ENCODE measurements around the gene FBXO28.

Gene FBXO28

DNA sequence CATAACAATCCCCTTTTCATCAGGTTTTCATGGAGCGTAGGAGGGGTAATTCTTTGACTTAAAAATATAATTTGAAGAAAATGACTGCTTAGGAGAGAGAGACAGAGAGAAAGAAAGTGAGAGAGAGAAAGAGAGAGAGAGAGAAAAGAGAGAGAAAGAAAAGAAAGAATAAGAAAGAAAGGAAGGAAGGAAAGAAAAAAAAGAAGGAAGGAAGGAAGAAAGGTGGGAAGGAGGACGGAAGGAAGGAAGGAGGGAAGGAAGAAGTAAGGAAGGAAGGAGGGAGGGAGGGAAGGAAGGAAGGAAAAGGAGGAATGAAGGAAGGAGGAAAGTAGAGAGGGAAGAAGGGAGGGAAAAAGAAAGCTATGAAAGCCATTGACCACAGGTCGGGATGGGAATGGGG lies 58.3 kb downstream of the FBXO28 start:
- H3K4me3 ChIP-seq (ENCODE audit: low read depth, low read length): no peak overlapping the region
- DNase-seq (ENCODE audit: low read depth): no peak
- TF ChIP-seq, protein P1, sequence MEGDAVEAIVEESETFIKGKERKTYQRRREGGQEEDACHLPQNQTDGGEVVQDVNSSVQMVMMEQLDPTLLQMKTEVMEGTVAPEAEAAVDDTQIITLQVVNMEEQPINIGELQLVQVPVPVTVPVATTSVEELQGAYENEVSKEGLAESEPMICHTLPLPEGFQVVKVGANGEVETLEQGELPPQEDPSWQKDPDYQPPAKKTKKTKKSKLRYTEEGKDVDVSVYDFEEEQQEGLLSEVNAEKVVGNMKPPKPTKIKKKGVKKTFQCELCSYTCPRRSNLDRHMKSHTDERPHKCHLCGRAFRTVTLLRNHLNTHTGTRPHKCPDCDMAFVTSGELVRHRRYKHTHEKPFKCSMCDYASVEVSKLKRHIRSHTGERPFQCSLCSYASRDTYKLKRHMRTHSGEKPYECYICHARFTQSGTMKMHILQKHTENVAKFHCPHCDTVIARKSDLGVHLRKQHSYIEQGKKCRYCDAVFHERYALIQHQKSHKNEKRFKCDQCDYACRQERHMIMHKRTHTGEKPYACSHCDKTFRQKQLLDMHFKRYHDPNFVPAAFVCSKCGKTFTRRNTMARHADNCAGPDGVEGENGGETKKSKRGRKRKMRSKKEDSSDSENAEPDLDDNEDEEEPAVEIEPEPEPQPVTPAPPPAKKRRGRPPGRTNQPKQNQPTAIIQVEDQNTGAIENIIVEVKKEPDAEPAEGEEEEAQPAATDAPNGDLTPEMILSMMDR (IDR thresholded peaks at IDR 0.05; ENCODE audit: low read depth, low read length, missing control alignments): no peak

DNA sequence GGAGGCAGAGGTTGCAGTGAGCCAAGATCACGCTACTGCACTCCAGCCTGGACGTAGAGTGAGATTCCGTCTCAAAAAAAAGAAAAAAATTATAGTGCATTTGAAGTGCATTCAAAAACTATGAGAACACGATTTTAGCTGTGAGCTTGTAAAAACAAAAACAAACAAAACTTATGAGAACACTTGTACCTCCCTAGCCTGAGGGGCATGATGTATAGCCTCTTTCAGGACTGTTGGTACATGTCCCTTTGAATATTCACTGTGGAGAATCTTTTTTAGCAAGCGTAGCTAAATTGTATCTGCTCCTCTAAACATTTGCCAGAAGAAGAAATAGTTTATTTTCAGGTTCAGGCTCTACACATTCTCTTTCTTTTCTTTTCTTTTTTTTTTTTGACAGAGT lies 59.6 kb downstream of the FBXO28 start:
- DNase-seq (ENCODE audit: low read depth): no peak
- no peak overlapping the region for H3K4me3 ChIP-seq (ENCODE audit: low read depth, low read length)
- TF ChIP-seq, protein P1 (IDR thresholded peaks at IDR 0.05; ENCODE audit: low read depth, low read length, missing control alignments): no peak

DNA sequence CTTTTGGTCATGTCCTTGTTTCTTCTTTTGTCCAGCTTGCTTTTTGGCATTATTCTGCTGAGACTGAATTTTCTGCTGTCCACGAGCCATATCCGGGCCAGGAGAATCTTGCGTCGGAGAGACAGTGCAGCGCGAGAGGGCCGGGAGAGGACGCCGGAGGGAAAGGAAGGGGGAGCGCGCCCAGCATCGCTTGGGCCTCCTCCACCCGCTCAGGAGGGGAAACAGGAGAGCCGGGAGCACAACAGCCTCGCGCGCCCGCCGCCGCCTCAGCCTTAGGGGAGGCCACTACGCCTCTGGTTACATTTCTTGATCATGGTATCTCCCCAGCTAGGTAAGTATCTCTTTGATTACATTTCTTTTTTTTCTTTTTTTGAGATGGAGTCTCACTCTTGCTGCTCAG lies 61.7 kb downstream of the FBXO28 start:
- DNase-seq (ENCODE audit: low read depth): no peak
- no peak overlapping the region for H3K4me3 ChIP-seq (ENCODE audit: low read depth, low read length)
- TF ChIP-seq, protein P1 (IDR thresholded peaks at IDR 0.05; ENCODE audit: low read depth, low read length, missing control alignments): no peak

DNA sequence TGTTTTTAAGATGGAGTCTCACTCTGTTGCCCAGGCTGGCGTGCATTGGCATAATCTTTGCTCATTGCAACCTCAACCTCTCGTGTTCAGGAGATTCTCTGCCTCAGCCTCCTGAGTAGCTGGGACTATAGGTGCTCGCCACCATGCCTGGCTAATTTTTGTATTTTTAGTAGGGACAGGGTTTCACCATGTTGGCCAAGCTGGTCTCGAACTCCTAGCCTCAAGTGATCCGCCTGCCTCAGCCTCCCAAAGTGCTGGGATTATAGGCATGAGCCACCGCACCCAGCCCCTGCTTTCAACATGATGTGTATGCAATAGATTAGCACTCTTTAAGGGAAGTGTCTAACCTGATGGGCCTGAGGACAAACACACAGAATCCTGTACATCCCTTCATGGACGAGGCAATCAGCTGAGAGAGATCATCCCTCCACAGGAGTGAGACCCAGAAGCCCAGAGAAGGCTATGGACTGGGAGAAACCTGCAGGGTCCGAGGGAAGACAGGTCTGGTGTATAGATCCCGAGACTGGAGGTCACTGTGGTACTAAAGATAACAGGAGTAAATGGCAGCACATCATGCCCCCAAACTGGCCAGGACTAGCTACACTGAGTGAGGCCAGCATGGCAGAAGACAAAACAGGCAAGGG lies 63.6 kb downstream of the FBXO28 start:
- H3K4me3 ChIP-seq (ENCODE audit: low read depth, low read length): no peak overlapping the region
- DNase-seq (ENCODE audit: low read depth): no peak
- TF ChIP-seq, protein P1 (IDR thresholded peaks at IDR 0.05; ENCODE audit: low read depth, low read length, missing control alignments): no peak

DNA sequence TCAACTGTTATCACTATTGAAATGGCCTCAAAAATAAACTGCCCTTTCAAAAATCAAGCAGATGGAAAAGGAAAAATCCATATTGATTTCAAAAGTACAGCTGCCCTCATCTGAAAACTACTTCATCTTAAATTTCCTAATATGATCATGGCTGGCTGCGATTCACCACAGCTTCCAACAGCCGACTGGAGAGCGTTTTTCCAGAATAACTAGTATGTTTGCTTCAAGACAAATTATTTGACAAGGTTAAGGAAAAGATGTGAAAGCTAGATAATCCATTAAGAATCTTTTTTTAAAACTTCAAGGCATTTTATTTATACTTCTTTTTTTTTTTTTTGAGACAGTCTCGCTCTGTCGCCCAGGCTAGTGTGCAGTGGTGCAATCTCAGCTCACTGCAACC lies 65.0 kb downstream of the FBXO28 start:
- DNase-seq (ENCODE audit: low read depth): no peak
- TF ChIP-seq, protein P1 (IDR thresholded peaks at IDR 0.05; ENCODE audit: low read depth, low read length, missing control alignments): no peak
- H3K4me3 ChIP-seq (ENCODE audit: low read depth, low read length): no peak overlapping the region

DNA sequence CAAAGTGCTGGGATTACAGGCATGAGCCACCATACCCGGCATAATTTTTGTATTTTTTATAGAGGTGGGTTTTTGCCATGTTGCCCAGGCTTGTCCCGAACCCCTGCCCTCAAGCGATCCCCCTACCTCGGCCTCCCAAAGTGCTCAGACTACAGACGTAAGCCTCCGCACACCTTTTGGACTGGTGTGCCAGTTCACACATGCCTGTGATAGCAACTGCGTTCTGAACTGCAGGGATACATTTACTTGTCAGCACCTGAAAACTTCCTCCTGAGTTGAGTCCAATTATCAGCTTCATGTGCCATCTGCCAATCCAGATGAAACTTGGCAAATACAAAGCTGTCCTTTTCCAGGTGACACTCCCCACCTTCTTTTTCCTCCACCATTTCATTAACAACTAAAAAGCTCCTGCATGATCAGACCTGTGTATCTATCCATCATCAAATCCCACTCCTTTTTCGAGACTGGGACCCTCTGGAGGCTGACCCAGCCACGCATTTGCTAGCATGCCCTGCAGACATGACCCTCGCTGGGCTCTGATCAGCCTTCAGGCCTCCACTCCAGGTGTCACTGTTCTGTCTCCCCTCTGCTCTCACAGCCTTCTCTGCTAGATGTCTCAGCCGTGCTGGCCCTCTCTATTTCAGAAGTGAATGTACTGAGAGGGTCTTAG lies 67.0 kb downstream of the FBXO28 start:
- TF ChIP-seq, protein P1 (IDR thresholded peaks at IDR 0.05; ENCODE audit: low read depth, low read length, missing control alignments): no peak
- no peak overlapping the region for H3K4me3 ChIP-seq (ENCODE audit: low read depth, low read length)
- DNase-seq (ENCODE audit: low read depth): no peak

DNA sequence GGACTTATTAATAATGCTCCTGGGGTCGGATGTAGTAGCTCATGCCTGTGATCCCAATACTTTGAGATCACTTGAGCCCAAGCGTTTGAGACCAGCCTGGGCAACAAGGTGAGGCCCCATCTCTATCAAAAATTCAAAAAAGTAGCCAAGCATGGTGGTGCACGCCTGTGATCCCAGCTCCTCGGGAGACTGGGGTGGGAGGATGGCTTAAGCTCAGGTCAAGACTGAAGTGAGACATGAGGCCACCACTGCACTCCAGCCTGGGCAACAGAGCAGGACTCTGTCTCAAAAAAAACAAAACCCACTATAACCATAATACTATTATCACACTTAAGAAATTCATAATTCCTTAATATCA lies 67.5 kb downstream of the FBXO28 start:
- TF ChIP-seq, protein P1 (IDR thresholded peaks at IDR 0.05; ENCODE audit: low read depth, low read length, missing control alignments): no peak
- H3K4me3 ChIP-seq (ENCODE audit: low read depth, low read length): no peak overlapping the region
- DNase-seq (ENCODE audit: low read depth): no peak

All from GM12864 (cell line).